A673 (cell line): ENCODE results near the gene ZMYND8.

Experiments
- CTCF ChIP-seq: fragments of 300-800, 200-600 bp; sonication (generic); conservative IDR thresholded peaks from 2 replicates; pipeline ENCODE4 v1.5.1; 2017; ENCODE audit warnings: low read depth, mild to moderate bottlenecking, antibody characterized with exemption, low read length, moderate library complexity, mixed read lengths
- EZH2 ChIP-seq: fragments of 200-600 bp; sonication (generic); IDR thresholded peaks from 2 replicates; pipeline ENCODE4 v1.6.1; 2017; ENCODE audit warnings: borderline replicate concordance, low read depth, mild to moderate bottlenecking, mixed read lengths, antibody characterized with exemption, low read length; ENCODE audit not compliant: poor library complexity, severe bottlenecking

- TF ChIP-seq CTCF (no peak), EZH2 (no peak)
These were observed 46.6 kb downstream of the ZMYND8 start for GRCh38 chr20:47309806-47310426.
